HG02798 (cell line): ENCODE data around the gene NAPEPLD.
"Not testable (repeated sequence)": the region's sequence is repeated elsewhere in the genome, so short reads cannot be mapped to it uniquely, and the experiment has no call there.

Experiments used
- ATAC-seq: cut with Tn5 transposase; IDR thresholded peaks from one replicate; pipeline ENCODE4 v1.9.1; 2021; ENCODE audit warnings: mild to moderate bottlenecking; ENCODE audit not compliant: unreplicated experiment, poor library complexity

Gene NAPEPLD

GRCh38 chr7:103148131-103148993, 537 bp downstream of the NAPEPLD start:
- no peak for ATAC-seq

- ATAC-seq = not testable (repeated sequence)
Measured at GRCh38 chr7:103144754-103145153, 4.1 kb downstream of the NAPEPLD start.

- no peak for ATAC-seq
Measured at GRCh38 chr7:103143868-103144267, 5.0 kb downstream of the NAPEPLD start.

GRCh38 chr7:103142494-103142893, 6.4 kb downstream of the NAPEPLD start:
- no peak for ATAC-seq

GRCh38 chr7:103141753-103142404, 7.0 kb downstream of the NAPEPLD start:
- no peak for ATAC-seq

GRCh38 chr7:103140685-103141084, 8.2 kb downstream of the NAPEPLD start:
- no peak for ATAC-seq

GRCh38 chr7:103140061-103140460, 8.8 kb downstream of the NAPEPLD start:
- ATAC-seq = no peak

- ATAC-seq = no peak
Measured at GRCh38 chr7:103134836-103135554, 13.9 kb downstream of the NAPEPLD start.

GRCh38 chr7:103132995-103133688, 15.8 kb downstream of the NAPEPLD start:
- ATAC-seq = no peak

- ATAC-seq = no peak
Measured at GRCh38 chr7:103130901-103131624, 17.8 kb downstream of the NAPEPLD start.

- ATAC-seq = no peak
Measured at GRCh38 chr7:103129702-103130549, 19.0 kb downstream of the NAPEPLD start.

GRCh38 chr7:103127006-103127405, 21.9 kb downstream of the NAPEPLD start:
- ATAC-seq = no peak

- ATAC-seq = no peak
Measured at GRCh38 chr7:103124429-103124979, 24.4 kb downstream of the NAPEPLD start.

- no peak for ATAC-seq
Measured at GRCh38 chr7:103123529-103123928, 25.4 kb downstream of the NAPEPLD start.

GRCh38 chr7:103121641-103122040, 27.3 kb downstream of the NAPEPLD start:
- ATAC-seq = no peak

- no peak for ATAC-seq
Measured at GRCh38 chr7:103120362-103120761, 28.5 kb downstream of the NAPEPLD start.

- no peak for ATAC-seq
Measured at GRCh38 chr7:103119791-103120291, 29.1 kb downstream of the NAPEPLD start.

GRCh38 chr7:103117465-103117864, 31.4 kb downstream of the NAPEPLD start:
- no peak for ATAC-seq
